Mucosa of rectum (tissue), 2 donors: ENCODE data around the gene SYTL4.

Experiments
- H3K27ac ChIP-seq, 2 donors: one replicate each; pipeline ENCODE4 v1.7.0; 2013; ENCODE audit warnings: inconsistent platforms in 2 of 2, low read depth in 2 of 2, low read length in 2 of 2
- H3K27me3 ChIP-seq, 2 donors: one replicate each; pipeline ENCODE4 v1.7.0; 2013; ENCODE audit warnings: low read length in 2 of 2; ENCODE audit not compliant: control insufficient read depth in 2 of 2, insufficient read depth in 2 of 2
- H3K36me3 ChIP-seq, 2 donors: one replicate each; pipeline ENCODE4 v1.7.0; 2013; ENCODE audit warnings: low read length in 2 of 2; ENCODE audit not compliant: control insufficient read depth in 2 of 2, insufficient read depth in 2 of 2
- H3K4me1 ChIP-seq, 2 donors: one replicate each; pipeline ENCODE4 v1.7.0; 2013; ENCODE audit warnings: low read length in 2 of 2, mild to moderate bottlenecking in 1 of 2; ENCODE audit not compliant: control insufficient read depth in 2 of 2, insufficient read depth in 2 of 2
- H3K4me3 ChIP-seq, 2 donors: one replicate each; pipeline ENCODE4 v1.7.0; 2013; ENCODE audit warnings: low read length in 2 of 2
- H3K9ac ChIP-seq, 2 donors: one replicate each; pipeline ENCODE4 v1.7.0; 2013; ENCODE audit warnings: low read length in 2 of 2, low read depth in 1 of 2, mild to moderate bottlenecking in 1 of 2
- H3K9me3 ChIP-seq, 2 donors: one replicate each; pipeline ENCODE4 v1.7.0; 2013; ENCODE audit warnings: low read length in 2 of 2; ENCODE audit not compliant: control insufficient read depth in 2 of 2
- donor health status: healthy.
- donor health status: Normal muscosa, but diverticular disease.

SYTL4 gene

GRCh38 chrX:100677611-100678181 is 54.2 kb downstream of the SYTL4 start:
- no peaks in the 10 kb centered on the region for H3K4me1 ChIP-seq
- no peak overlapping the region for H3K9ac ChIP-seq
- H3K27me3 ChIP-seq = peaks cover 2 to 4% of the 10 kb centered on the region in 2 donors
- no peak overlapping the region for H3K27ac ChIP-seq
- H3K9me3 ChIP-seq = no peaks in the 10 kb centered on the region
- H3K36me3 ChIP-seq = no peaks in the 10 kb centered on the region
- H3K4me3 ChIP-seq = no peak overlapping the region

GRCh38 chrX:100674705-100675104 is 57.2 kb downstream of the SYTL4 start:
- Histone ChIP-seq H3K9me3 (no peaks in the 10 kb centered on the region), H3K36me3 (no peaks in the 10 kb centered on the region), H3K4me3 (no peak overlapping the region), H3K27ac (no peak overlapping the region), H3K4me1 (no peaks in the 10 kb centered on the region), H3K27me3 (peaks cover 0 to 9% of the 10 kb centered on the region in 2 donors), H3K9ac (no peak overlapping the region)

- no peak overlapping the region for H3K4me3 ChIP-seq
- H3K9ac ChIP-seq = no peak overlapping the region
- no peaks in the 10 kb centered on the region for H3K9me3 ChIP-seq
- H3K27me3 ChIP-seq = peaks cover 3 to 6% of the 10 kb centered on the region in 2 donors
- no peak overlapping the region for H3K27ac ChIP-seq
- H3K36me3 ChIP-seq = no peaks in the 10 kb centered on the region
- H3K4me1 ChIP-seq = no peaks in the 10 kb centered on the region
Observed at GRCh38 chrX:100673397-100673953, 58.4 kb downstream of the SYTL4 start.

GRCh38 chrX:100672966-100673365 is 59.0 kb downstream of the SYTL4 start:
- Histone ChIP-seq H3K4me1 (no peaks in the 10 kb centered on the region), H3K9me3 (no peaks in the 10 kb centered on the region), H3K9ac (no peak overlapping the region), H3K36me3 (no peaks in the 10 kb centered on the region), H3K27me3 (peaks cover 3 to 6% of the 10 kb centered on the region in 2 donors), H3K27ac (no peak overlapping the region), H3K4me3 (no peak overlapping the region)

GRCh38 chrX:100663642-100664041 is 68.3 kb downstream of the SYTL4 start:
- Histone ChIP-seq H3K9ac (no peak overlapping the region), H3K36me3 (no peaks in the 10 kb centered on the region), H3K27me3 (peaks cover 0 to 6% of the 10 kb centered on the region in 2 donors), H3K4me1 (peaks cover 8 to 14% of the 10 kb centered on the region in 2 donors), H3K9me3 (no peaks in the 10 kb centered on the region), H3K27ac (no peak overlapping the region), H3K4me3 (no peak overlapping the region)

GRCh38 chrX:100662796-100663195 is 69.1 kb downstream of the SYTL4 start:
- H3K36me3 ChIP-seq = no peaks in the 10 kb centered on the region
- H3K9ac ChIP-seq = no peak overlapping the region
- peaks cover 0 to 6% of the 10 kb centered on the region in 2 donors for H3K27me3 ChIP-seq
- no peaks in the 10 kb centered on the region for H3K9me3 ChIP-seq
- H3K4me3 ChIP-seq = no peak overlapping the region
- no peak overlapping the region for H3K27ac ChIP-seq
- peaks cover 8 to 21% of the 10 kb centered on the region in 2 donors for H3K4me1 ChIP-seq

- Histone ChIP-seq H3K9me3 (no peaks in the 10 kb centered on the region), H3K4me1 (peaks cover 8 to 21% of the 10 kb centered on the region in 2 donors), H3K27ac (no peak overlapping the region), H3K27me3 (peaks cover 0 to 6% of the 10 kb centered on the region in 2 donors), H3K4me3 (no peak overlapping the region), H3K9ac (no peak overlapping the region), H3K36me3 (no peaks in the 10 kb centered on the region)
Observed at GRCh38 chrX:100662170-100662569, 69.8 kb downstream of the SYTL4 start.

GRCh38 chrX:100659431-100660137 is 72.3 kb downstream of the SYTL4 start:
- peaks cover 0 to 3% of the 10 kb centered on the region in 2 donors for H3K27me3 ChIP-seq
- H3K36me3 ChIP-seq = no peaks in the 10 kb centered on the region
- H3K4me3 ChIP-seq = peak overlapping the region; percentile 16 to 37
- H3K4me1 ChIP-seq = peaks cover 13 to 27% of the 10 kb centered on the region in 2 donors
- peak overlapping the region in 1 of 2 donors; percentile 42 for H3K9ac ChIP-seq
- H3K9me3 ChIP-seq = no peaks in the 10 kb centered on the region
- peak overlapping the region; percentile 80 to 84 for H3K27ac ChIP-seq

GRCh38 chrX:100658941-100659381 is 73.0 kb downstream of the SYTL4 start:
- H3K36me3 ChIP-seq = no peaks in the 10 kb centered on the region
- no peaks in the 10 kb centered on the region for H3K9me3 ChIP-seq
- H3K27ac ChIP-seq = peak overlapping the region; percentile 80 to 84
- peak overlapping the region in 1 of 2 donors; percentile 42 for H3K9ac ChIP-seq
- H3K4me1 ChIP-seq = peaks cover 16 to 28% of the 10 kb centered on the region in 2 donors
- peaks cover 0 to 3% of the 10 kb centered on the region in 2 donors for H3K27me3 ChIP-seq
- H3K4me3 ChIP-seq = peak overlapping the region in 1 of 2 donors; percentile 37

- no peaks in the 10 kb centered on the region for H3K36me3 ChIP-seq
- H3K4me3 ChIP-seq = no peak overlapping the region
- H3K27ac ChIP-seq = no peak overlapping the region
- no peaks in the 10 kb centered on the region for H3K9me3 ChIP-seq
- no peaks in the 10 kb centered on the region for H3K27me3 ChIP-seq
- H3K9ac ChIP-seq = no peak overlapping the region
- H3K4me1 ChIP-seq = peaks cover 15 to 34% of the 10 kb centered on the region in 2 donors
Observed at GRCh38 chrX:100654261-100654660, 77.7 kb downstream of the SYTL4 start.
